ENCODE data around the gene NR6A1.

The NR6A1 gene

GRCh38 chr9:124574534-124575375, 196.4 kb downstream of the NR6A1 start:
- DNase-seq (ENCODE audit: low read depth) = no peak

GRCh38 chr9:124570942-124571666, 200.0 kb downstream of the NR6A1 start:
- no peak for DNase-seq (ENCODE audit: low read depth)

- DNase-seq (ENCODE audit: low read depth) = no peak
These were observed 201.2 kb downstream of the NR6A1 start for GRCh38 chr9:124569942-124570341.

- DNase-seq (ENCODE audit: low read depth) = no peak
These were observed 203.7 kb downstream of the NR6A1 start for GRCh38 chr9:124567362-124567761.

GRCh38 chr9:124562328-124562727, 208.8 kb downstream of the NR6A1 start:
- no peak for DNase-seq (ENCODE audit: low read depth)

GRCh38 chr9:124559871-124560270, 211.2 kb downstream of the NR6A1 start:
- no peak for DNase-seq (ENCODE audit: low read depth)

GRCh38 chr9:124558777-124559470, 212.2 kb downstream of the NR6A1 start:
- no peak for DNase-seq (ENCODE audit: low read depth)

GRCh38 chr9:124557895-124558294, 213.2 kb downstream of the NR6A1 start:
- no peak for DNase-seq (ENCODE audit: low read depth)

- DNase-seq (ENCODE audit: low read depth) = no peak
These were observed 216.1 kb downstream of the NR6A1 start for GRCh38 chr9:124555043-124555442.

GRCh38 chr9:124553738-124554137, 217.4 kb downstream of the NR6A1 start:
- no peak for DNase-seq (ENCODE audit: low read depth)

- DNase-seq (ENCODE audit: low read depth) = no peak
These were observed 218.9 kb downstream of the NR6A1 start for GRCh38 chr9:124552273-124552605.

GRCh38 chr9:124551472-124552272, 219.4 kb downstream of the NR6A1 start:
- no peak for DNase-seq (ENCODE audit: low read depth)

GRCh38 chr9:124550072-124550471, 221.0 kb downstream of the NR6A1 start:
- DNase-seq (ENCODE audit: low read depth) = no peak

GRCh38 chr9:124549016-124549415, 222.1 kb downstream of the NR6A1 start:
- no peak for DNase-seq (ENCODE audit: low read depth)

- no peak for DNase-seq (ENCODE audit: low read depth)
These were observed 226.6 kb downstream of the NR6A1 start for GRCh38 chr9:124544535-124544934.

GRCh38 chr9:124541824-124542223, 229.3 kb downstream of the NR6A1 start:
- DNase-seq (ENCODE audit: low read depth) = no peak

- no peak for DNase-seq (ENCODE audit: low read depth)
These were observed 233.2 kb downstream of the NR6A1 start for GRCh38 chr9:124537926-124538325.

GRCh38 chr9:124535846-124536245, 235.3 kb downstream of the NR6A1 start:
- DNase-seq (ENCODE audit: low read depth) = no peak

- no peak for DNase-seq (ENCODE audit: low read depth)
These were observed 238.2 kb downstream of the NR6A1 start for GRCh38 chr9:124532897-124533296.

GRCh38 chr9:124531115-124531514, 240.0 kb downstream of the NR6A1 start:
- DNase-seq (ENCODE audit: low read depth) = no peak

GRCh38 chr9:124530246-124530645, 240.9 kb downstream of the NR6A1 start:
- no peak for DNase-seq (ENCODE audit: low read depth)

GRCh38 chr9:124527781-124528180, 243.3 kb downstream of the NR6A1 start:
- no peak for DNase-seq (ENCODE audit: low read depth)
